Femur (tissue), 1 donor: ENCODE measurements around the gene CRTAC1.

ENCODE experiments used
- DNase-seq: peaks from one replicate; pipeline ENCODE4 v3.0.0-alpha.2; 2017

The CRTAC1 gene

GRCh38 chr10:97831259-97831658, 199.2 kb downstream of the CRTAC1 start:
- no peak for DNase-seq

DNA sequence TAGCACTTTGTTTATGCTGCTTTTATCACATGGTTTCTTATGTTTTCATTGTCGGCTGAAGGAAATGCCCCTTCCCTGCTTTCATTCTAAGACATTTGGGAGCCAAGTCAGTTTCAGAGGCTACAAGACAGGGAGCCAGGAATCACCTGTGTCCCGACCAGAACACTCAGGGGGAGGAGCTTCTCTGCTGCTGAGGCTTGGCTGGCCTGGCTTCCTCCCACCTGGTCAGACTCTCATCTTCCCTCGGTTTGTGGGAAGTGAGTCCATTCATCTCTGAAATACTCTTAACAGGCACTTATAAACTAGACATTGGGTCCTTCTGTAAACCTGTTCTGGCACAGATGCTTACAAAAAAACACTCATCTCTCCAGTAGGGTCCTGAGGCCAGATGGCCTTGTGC, 200.4 kb downstream of the CRTAC1 start:
- DNase-seq: no peak

GRCh38 chr10:97828721-97829120, 201.7 kb downstream of the CRTAC1 start:
- no peak for DNase-seq

GRCh38 chr10:97827702-97828291, 202.6 kb downstream of the CRTAC1 start:
- no peak for DNase-seq

GRCh38 chr10:97826892-97827291, 203.5 kb downstream of the CRTAC1 start:
- DNase-seq: no peak

- peak; percentile 55 for DNase-seq
These were observed 205.2 kb downstream of the CRTAC1 start for GRCh38 chr10:97825020-97825760.

GRCh38 chr10:97823734-97824133, 206.7 kb downstream of the CRTAC1 start:
- DNase-seq: no peak

GRCh38 chr10:97822261-97822687, 208.1 kb downstream of the CRTAC1 start:
- DNase-seq: no peak

- no peak for DNase-seq
These were observed 208.9 kb downstream of the CRTAC1 start for GRCh38 chr10:97821308-97822038.

DNA sequence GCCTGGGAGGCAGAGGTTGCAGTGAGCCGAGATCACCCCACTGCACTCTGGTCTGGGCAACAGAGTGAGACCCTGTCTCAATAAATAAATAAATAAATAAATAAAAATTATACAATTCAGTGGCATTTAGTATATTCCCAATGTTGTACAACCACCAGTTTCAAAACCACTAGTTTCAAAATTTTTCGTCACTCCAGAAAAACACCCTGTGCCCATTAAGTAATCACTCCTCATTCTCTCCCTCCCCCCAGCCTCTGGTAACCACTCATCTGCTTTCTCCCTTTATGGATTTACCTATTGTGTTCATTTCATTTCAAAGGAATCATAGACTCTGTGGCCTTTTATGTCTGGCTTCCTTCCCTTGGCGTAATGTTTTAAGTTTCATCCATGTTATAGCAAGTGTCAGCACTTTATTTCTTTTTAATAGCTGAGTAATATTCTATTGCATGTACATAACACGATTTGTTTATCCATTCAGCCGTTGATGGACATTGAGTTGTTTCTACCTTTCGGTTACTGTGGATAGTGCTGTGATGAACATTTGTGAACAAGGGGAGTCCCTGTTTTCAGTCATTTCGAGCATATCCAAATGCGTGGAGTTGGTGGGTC, 210.2 kb downstream of the CRTAC1 start:
- no peak for DNase-seq

- DNase-seq: no peak
These were observed 211.8 kb downstream of the CRTAC1 start for GRCh38 chr10:97818572-97818971.

DNA sequence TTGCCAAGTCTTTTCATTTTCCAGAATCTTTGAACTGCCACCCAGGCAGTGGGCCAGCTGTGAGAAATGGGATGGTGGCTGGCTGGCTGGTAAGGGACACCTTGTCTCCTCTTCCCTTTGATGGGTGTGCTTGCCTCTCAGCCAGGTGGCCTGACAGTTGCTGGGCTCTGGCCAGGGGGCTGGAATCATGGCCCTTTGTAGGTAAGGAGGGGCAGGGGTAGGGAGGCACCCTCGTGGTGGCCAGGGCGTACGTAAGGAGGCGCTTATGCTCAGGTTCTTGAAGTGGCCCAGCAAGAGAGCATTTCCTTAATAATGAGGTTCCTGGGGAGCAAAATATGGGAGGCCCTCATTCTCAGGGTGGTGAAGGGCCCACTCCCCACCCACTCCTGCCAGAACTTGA, 213.8 kb downstream of the CRTAC1 start:
- no peak for DNase-seq
